ENCODE results near the gene NCKAP5.

The NCKAP5 gene

DNA sequence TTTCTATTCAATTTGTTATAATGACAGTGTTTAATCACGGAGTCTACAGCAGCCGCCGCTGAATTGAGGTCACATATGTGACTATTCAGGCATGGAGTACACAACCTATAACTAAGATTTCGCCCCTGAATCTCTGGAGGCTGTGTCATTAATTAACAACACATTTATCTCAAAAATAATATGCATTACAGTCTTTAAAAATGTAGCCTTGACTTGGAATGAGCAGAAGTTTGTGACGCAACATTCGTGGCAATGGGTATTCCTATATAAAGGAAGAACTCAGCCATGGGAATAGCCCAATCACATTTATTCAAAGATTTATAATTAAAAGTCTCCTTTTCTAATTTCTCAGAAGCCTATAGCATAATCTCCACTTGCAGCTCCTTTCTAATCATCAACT lies 837.7 kb downstream of the NCKAP5 start:
- Histone ChIP-seq H3K4me1 (ENCODE audit: control insufficient read depth, insufficient read depth, low read length) (no peaks in the 10 kb centered on the region), H3K27ac (ENCODE audit: low read length) (no peak overlapping the region), H3K4me3 (ENCODE audit: low read length in 2 of 2) (no peak overlapping the region), H3K27me3 (ENCODE audit: control insufficient read depth in 1 of 2, insufficient read depth in 2 of 2, low read length in 2 of 2) (no peaks in the 10 kb centered on the region), H3K36me3 (ENCODE audit: control insufficient read depth in 2 of 2, insufficient read depth in 2 of 2, low read length in 2 of 2) (no peaks in the 10 kb centered on the region), H3K9ac (ENCODE audit: low read length in 2 of 2) (no peak overlapping the region), H3K9me3 (ENCODE audit: control insufficient read depth in 2 of 2, low read length in 2 of 2) (no peaks in the 10 kb centered on the region)

GRCh38 chr2:132729522-132729921 lies 838.7 kb downstream of the NCKAP5 start:
- Histone ChIP-seq H3K9ac (ENCODE audit: low read length in 2 of 2) (no peak overlapping the region), H3K9me3 (ENCODE audit: control insufficient read depth in 2 of 2, low read length in 2 of 2) (no peaks in the 10 kb centered on the region), H3K4me3 (ENCODE audit: low read length in 2 of 2) (no peak overlapping the region), H3K4me1 (ENCODE audit: control insufficient read depth, insufficient read depth, low read length) (no peaks in the 10 kb centered on the region), H3K27ac (ENCODE audit: low read length) (no peak overlapping the region), H3K36me3 (ENCODE audit: control insufficient read depth in 2 of 2, insufficient read depth in 2 of 2, low read length in 2 of 2) (no peaks in the 10 kb centered on the region), H3K27me3 (ENCODE audit: control insufficient read depth in 1 of 2, insufficient read depth in 2 of 2, low read length in 2 of 2) (no peaks in the 10 kb centered on the region)

- Histone ChIP-seq H3K4me1 (ENCODE audit: control insufficient read depth, insufficient read depth, low read length) (no peaks in the 10 kb centered on the region), H3K9ac (ENCODE audit: low read length in 2 of 2) (no peak overlapping the region), H3K27me3 (ENCODE audit: control insufficient read depth in 1 of 2, insufficient read depth in 2 of 2, low read length in 2 of 2) (no peaks in the 10 kb centered on the region), H3K4me3 (ENCODE audit: low read length in 2 of 2) (no peak overlapping the region), H3K9me3 (ENCODE audit: control insufficient read depth in 2 of 2, low read length in 2 of 2) (no peaks in the 10 kb centered on the region), H3K27ac (ENCODE audit: low read length) (no peak overlapping the region), H3K36me3 (ENCODE audit: control insufficient read depth in 2 of 2, insufficient read depth in 2 of 2, low read length in 2 of 2) (no peaks in the 10 kb centered on the region)
These were observed 842.1 kb downstream of the NCKAP5 start for GRCh38 chr2:132726155-132726554.

DNA sequence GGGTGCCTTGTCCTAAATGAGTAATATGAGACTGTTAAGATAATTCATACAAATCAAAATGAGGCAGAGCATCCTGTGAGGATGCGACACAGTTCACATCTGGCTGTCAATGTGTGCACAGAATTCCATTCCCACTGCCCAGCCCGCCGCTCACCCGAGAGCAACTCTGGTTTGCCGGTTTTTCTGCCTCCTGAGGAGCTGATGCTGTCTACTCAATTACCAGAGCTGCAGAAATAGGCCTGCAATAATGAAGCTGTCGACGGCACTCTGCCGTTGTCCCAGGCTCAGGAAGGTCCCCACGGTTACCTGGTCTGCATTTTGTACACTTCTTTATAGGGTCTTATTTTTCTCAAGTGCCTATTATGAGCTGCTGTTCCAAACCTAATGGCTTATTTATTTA lies 842.5 kb downstream of the NCKAP5 start:
- no peaks in the 10 kb centered on the region for H3K4me1 ChIP-seq (ENCODE audit: control insufficient read depth, insufficient read depth, low read length)
- H3K27ac ChIP-seq (ENCODE audit: low read length), result no peak overlapping the region
- no peaks in the 10 kb centered on the region for H3K27me3 ChIP-seq (ENCODE audit: control insufficient read depth in 1 of 2, insufficient read depth in 2 of 2, low read length in 2 of 2)
- H3K36me3 ChIP-seq (ENCODE audit: control insufficient read depth in 2 of 2, insufficient read depth in 2 of 2, low read length in 2 of 2), result no peaks in the 10 kb centered on the region
- no peak overlapping the region for H3K9ac ChIP-seq (ENCODE audit: low read length in 2 of 2)
- no peaks in the 10 kb centered on the region for H3K9me3 ChIP-seq (ENCODE audit: control insufficient read depth in 2 of 2, low read length in 2 of 2)
- no peak overlapping the region for H3K4me3 ChIP-seq (ENCODE audit: low read length in 2 of 2)

- no peak overlapping the region for H3K4me3 ChIP-seq (ENCODE audit: low read length in 2 of 2)
- H3K4me1 ChIP-seq (ENCODE audit: control insufficient read depth, insufficient read depth, low read length), result no peaks in the 10 kb centered on the region
- no peak overlapping the region for H3K27ac ChIP-seq (ENCODE audit: low read length)
- no peaks in the 10 kb centered on the region for H3K9me3 ChIP-seq (ENCODE audit: control insufficient read depth in 2 of 2, low read length in 2 of 2)
- no peaks in the 10 kb centered on the region for H3K27me3 ChIP-seq (ENCODE audit: control insufficient read depth in 1 of 2, insufficient read depth in 2 of 2, low read length in 2 of 2)
- no peaks in the 10 kb centered on the region for H3K36me3 ChIP-seq (ENCODE audit: control insufficient read depth in 2 of 2, insufficient read depth in 2 of 2, low read length in 2 of 2)
- no peak overlapping the region for H3K9ac ChIP-seq (ENCODE audit: low read length in 2 of 2)
These were observed 843.1 kb downstream of the NCKAP5 start for GRCh38 chr2:132725148-132725547.

DNA sequence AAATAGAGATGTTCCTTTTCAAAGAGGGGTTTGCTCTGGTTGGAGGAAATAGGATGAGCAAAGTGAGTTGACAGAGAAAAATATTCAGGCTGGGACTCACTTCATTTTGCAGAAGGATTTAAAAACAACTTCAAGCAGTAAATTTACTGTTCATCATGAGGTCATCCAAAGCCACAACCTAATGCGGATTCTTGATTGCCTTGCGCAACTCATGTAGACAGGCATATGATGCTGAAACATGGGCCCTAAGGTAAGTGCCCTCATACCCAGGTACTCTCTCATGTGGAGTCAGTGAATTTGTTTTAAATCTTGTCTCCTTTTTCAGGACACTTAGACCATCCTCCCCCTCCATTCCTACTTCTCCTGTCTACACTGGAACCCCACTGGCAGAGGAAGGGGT lies 846.3 kb downstream of the NCKAP5 start:
- Histone ChIP-seq H3K4me3 (ENCODE audit: low read length in 2 of 2) (no peak overlapping the region), H3K4me1 (ENCODE audit: control insufficient read depth, insufficient read depth, low read length) (no peaks in the 10 kb centered on the region), H3K27ac (ENCODE audit: low read length) (no peak overlapping the region), H3K9me3 (ENCODE audit: control insufficient read depth in 2 of 2, low read length in 2 of 2) (no peaks in the 10 kb centered on the region), H3K27me3 (ENCODE audit: control insufficient read depth in 1 of 2, insufficient read depth in 2 of 2, low read length in 2 of 2) (no peaks in the 10 kb centered on the region), H3K36me3 (ENCODE audit: control insufficient read depth in 2 of 2, insufficient read depth in 2 of 2, low read length in 2 of 2) (no peaks in the 10 kb centered on the region), H3K9ac (ENCODE audit: low read length in 2 of 2) (no peak overlapping the region)

DNA sequence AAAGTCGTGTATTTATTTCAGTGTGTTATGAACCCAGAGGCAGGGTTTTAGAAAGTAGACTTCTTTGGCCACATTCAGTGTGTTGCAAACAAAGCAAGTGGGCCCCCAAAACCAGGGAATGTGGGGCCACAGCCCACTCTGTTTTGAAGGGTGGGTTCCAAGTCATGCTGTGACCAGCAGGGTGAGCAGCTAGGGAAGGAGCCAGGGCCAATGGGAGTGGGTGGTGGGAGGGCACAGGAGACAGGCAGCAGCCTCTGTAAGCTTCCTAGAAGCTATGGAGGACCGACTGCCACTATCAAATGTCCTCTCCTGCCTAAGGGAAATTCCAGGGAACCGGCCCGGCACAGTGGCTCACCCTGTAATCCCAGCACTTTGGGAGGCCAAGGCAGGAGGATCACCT lies 847.9 kb downstream of the NCKAP5 start:
- Histone ChIP-seq H3K27me3 (ENCODE audit: control insufficient read depth in 1 of 2, insufficient read depth in 2 of 2, low read length in 2 of 2) (no peaks in the 10 kb centered on the region), H3K36me3 (ENCODE audit: control insufficient read depth in 2 of 2, insufficient read depth in 2 of 2, low read length in 2 of 2) (no peaks in the 10 kb centered on the region), H3K27ac (ENCODE audit: low read length) (no peak overlapping the region), H3K4me1 (ENCODE audit: control insufficient read depth, insufficient read depth, low read length) (no peaks in the 10 kb centered on the region), H3K9me3 (ENCODE audit: control insufficient read depth in 2 of 2, low read length in 2 of 2) (no peaks in the 10 kb centered on the region), H3K9ac (ENCODE audit: low read length in 2 of 2) (no peak overlapping the region), H3K4me3 (ENCODE audit: low read length in 2 of 2) (no peak overlapping the region)

- Histone ChIP-seq H3K9ac (ENCODE audit: low read length in 2 of 2) (no peak overlapping the region), H3K36me3 (ENCODE audit: control insufficient read depth in 2 of 2, insufficient read depth in 2 of 2, low read length in 2 of 2) (no peaks in the 10 kb centered on the region), H3K27ac (ENCODE audit: low read length) (no peak overlapping the region), H3K4me3 (ENCODE audit: low read length in 2 of 2) (no peak overlapping the region), H3K4me1 (ENCODE audit: control insufficient read depth, insufficient read depth, low read length) (no peaks in the 10 kb centered on the region), H3K9me3 (ENCODE audit: control insufficient read depth in 2 of 2, low read length in 2 of 2) (no peaks in the 10 kb centered on the region), H3K27me3 (ENCODE audit: control insufficient read depth in 1 of 2, insufficient read depth in 2 of 2, low read length in 2 of 2) (no peaks in the 10 kb centered on the region)
These were observed 848.8 kb downstream of the NCKAP5 start for GRCh38 chr2:132719480-132719879.

GRCh38 chr2:132716954-132717353 lies 851.3 kb downstream of the NCKAP5 start:
- Histone ChIP-seq H3K4me1 (ENCODE audit: control insufficient read depth, insufficient read depth, low read length) (no peaks in the 10 kb centered on the region), H3K9me3 (ENCODE audit: control insufficient read depth in 2 of 2, low read length in 2 of 2) (no peaks in the 10 kb centered on the region), H3K4me3 (ENCODE audit: low read length in 2 of 2) (no peak overlapping the region), H3K27ac (ENCODE audit: low read length) (no peak overlapping the region), H3K36me3 (ENCODE audit: control insufficient read depth in 2 of 2, insufficient read depth in 2 of 2, low read length in 2 of 2) (no peaks in the 10 kb centered on the region), H3K27me3 (ENCODE audit: control insufficient read depth in 1 of 2, insufficient read depth in 2 of 2, low read length in 2 of 2) (no peaks in the 10 kb centered on the region), H3K9ac (ENCODE audit: low read length in 2 of 2) (no peak overlapping the region)

DNA sequence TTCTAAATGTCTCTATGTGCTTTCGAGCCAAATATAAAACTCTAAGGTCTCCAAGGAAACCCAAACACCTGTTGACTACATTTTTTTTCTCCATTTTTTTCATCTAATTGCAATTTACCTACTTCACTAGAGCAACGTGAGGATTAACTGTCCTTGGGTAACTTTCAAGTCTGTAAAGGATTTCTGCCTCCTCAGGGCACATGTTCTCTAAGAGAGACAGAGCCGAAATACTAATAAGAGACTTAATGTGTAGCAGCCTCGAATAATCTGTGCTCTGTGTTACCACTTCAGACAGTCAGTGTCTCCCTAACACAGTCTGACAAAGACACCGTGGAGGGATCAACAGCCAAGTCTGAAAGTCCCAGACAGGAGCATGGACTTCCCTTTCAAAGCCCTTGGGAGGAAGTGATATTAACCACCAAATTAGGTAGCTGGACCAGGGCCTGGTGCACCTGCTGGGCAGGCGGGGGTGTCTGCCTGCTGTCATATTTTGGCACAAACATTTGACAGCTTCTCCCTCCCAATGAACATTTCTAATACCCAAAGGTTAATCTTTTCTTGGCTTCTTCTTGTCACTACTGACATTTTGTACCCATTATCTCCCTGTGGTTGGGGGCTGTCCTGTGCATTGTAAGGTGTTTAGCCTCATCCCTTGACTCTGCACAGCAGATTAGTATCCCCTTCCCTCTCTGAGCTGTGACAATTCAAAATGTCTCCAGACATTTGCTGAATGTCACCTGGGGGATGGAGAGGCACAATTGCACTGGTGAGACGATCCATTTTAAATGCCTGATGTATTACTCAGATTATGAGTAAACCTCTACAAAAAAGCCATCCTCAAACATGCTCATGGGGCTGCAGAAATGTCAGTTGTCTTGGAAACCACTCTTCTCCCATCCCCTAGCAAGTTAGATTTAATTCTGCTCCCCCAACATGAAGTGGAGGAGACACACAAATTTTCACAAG lies 852.6 kb downstream of the NCKAP5 start:
- Histone ChIP-seq H3K27ac (ENCODE audit: low read length) (no peak overlapping the region), H3K4me3 (ENCODE audit: low read length in 2 of 2) (no peak overlapping the region), H3K9me3 (ENCODE audit: control insufficient read depth in 2 of 2, low read length in 2 of 2) (no peaks in the 10 kb centered on the region), H3K27me3 (ENCODE audit: control insufficient read depth in 1 of 2, insufficient read depth in 2 of 2, low read length in 2 of 2) (no peaks in the 10 kb centered on the region), H3K9ac (ENCODE audit: low read length in 2 of 2) (no peak overlapping the region), H3K4me1 (ENCODE audit: control insufficient read depth, insufficient read depth, low read length) (no peaks in the 10 kb centered on the region), H3K36me3 (ENCODE audit: control insufficient read depth in 2 of 2, insufficient read depth in 2 of 2, low read length in 2 of 2) (no peaks in the 10 kb centered on the region)

GRCh38 chr2:132703396-132703795 lies 864.9 kb downstream of the NCKAP5 start:
- H3K4me1 ChIP-seq (ENCODE audit: control insufficient read depth, insufficient read depth, low read length), result no peaks in the 10 kb centered on the region

More at GRCh38 chr2:132703396-132703795, 864.9 kb downstream of the NCKAP5 start:
- H3K27ac ChIP-seq (ENCODE audit: low read length), result no peak overlapping the region
- no peak overlapping the region for H3K4me3 ChIP-seq (ENCODE audit: low read length in 2 of 2)
- H3K27me3 ChIP-seq (ENCODE audit: control insufficient read depth in 1 of 2, insufficient read depth in 2 of 2, low read length in 2 of 2), result peaks cover 0 to 2% of the 10 kb centered on the region in 2 donors
- H3K9me3 ChIP-seq (ENCODE audit: control insufficient read depth in 2 of 2, low read length in 2 of 2), result no peaks in the 10 kb centered on the region
- H3K36me3 ChIP-seq (ENCODE audit: control insufficient read depth in 2 of 2, insufficient read depth in 2 of 2, low read length in 2 of 2), result no peaks in the 10 kb centered on the region
- no peak overlapping the region for H3K9ac ChIP-seq (ENCODE audit: low read length in 2 of 2)

All from stomach smooth muscle (tissue), 2 donors.